ENCODE data around the gene OR2A25.
A peak's percentile ranks its signal among the peaks of the same experiment; 100 is the strongest.

OR2A25 gene

DNA sequence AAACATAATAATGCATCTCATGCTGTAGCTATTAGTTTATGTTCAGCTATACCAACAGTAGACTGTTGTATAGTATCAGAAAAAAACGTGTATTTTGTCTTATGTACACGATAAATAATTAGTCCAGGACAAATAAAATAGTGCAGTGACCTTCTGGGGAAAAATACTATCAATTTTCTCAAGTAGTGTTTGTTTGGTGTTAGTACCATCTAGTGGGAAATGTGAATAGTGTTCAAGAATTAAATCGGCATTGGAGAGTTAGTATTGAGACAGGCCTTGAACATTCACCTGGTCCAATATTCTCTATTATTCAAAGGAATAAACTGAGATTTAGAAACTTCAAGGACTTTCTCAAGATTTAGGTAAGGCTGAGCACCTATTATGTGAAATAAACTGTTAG lies 42.5 kb upstream of the OR2A25 start:
- TF ChIP-seq, protein P1, sequence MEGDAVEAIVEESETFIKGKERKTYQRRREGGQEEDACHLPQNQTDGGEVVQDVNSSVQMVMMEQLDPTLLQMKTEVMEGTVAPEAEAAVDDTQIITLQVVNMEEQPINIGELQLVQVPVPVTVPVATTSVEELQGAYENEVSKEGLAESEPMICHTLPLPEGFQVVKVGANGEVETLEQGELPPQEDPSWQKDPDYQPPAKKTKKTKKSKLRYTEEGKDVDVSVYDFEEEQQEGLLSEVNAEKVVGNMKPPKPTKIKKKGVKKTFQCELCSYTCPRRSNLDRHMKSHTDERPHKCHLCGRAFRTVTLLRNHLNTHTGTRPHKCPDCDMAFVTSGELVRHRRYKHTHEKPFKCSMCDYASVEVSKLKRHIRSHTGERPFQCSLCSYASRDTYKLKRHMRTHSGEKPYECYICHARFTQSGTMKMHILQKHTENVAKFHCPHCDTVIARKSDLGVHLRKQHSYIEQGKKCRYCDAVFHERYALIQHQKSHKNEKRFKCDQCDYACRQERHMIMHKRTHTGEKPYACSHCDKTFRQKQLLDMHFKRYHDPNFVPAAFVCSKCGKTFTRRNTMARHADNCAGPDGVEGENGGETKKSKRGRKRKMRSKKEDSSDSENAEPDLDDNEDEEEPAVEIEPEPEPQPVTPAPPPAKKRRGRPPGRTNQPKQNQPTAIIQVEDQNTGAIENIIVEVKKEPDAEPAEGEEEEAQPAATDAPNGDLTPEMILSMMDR (IDR thresholded peaks at IDR 0.05; ENCODE audit: extremely low read depth, insufficient read depth, missing control alignments): peak; percentile 29
- no peak for DNase-seq (ENCODE audit: low spot score)
- in situ Hi-C loops (cut with MboI; ENCODE audit: low pct_unique_long_range_greater_than_20kb, low sequenced_read_pairs, unreplicated experiment): no loop called here

DNA sequence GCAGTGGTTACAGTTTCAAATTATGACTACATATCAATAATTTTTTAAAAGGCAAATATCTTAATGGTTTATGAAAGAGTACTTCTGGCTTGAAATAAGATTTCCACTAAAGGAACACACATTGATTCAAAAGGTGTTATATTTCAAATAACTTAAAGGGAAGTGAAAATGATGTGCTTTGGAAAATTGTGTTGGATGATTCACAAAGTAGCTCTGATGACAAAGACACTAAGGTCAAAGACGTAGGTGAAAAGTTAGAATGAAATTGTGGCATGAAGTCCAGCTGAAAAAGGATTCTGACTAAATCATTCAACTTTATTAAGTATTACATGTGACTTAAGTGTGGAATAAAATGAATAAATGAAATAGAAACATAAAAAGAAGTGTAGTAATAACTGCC lies 41.6 kb upstream of the OR2A25 start:
- no peak for DNase-seq (ENCODE audit: low spot score)
- in situ Hi-C loops (cut with MboI; ENCODE audit: low pct_unique_long_range_greater_than_20kb, low sequenced_read_pairs, unreplicated experiment): no loop called here
- TF ChIP-seq, protein P1 (IDR thresholded peaks at IDR 0.05; ENCODE audit: extremely low read depth, insufficient read depth, missing control alignments): no peak

DNA sequence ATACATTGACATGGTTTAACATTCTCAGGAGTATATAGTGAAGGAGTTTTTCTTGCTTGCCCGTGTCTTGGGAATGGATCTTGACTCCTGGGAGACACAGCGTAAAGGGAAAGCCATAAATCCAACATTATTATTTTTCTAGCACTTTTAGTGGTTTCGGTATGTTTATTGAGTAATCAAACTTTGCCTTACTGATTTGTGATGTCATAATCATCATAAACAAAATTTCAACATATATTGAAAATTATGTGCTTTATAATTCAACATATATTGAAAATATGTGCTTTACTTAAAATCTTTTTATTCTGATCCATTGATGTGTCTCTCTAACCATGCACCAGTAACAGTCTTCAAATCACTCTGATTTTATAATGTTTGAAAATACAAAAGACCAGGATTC lies 41.1 kb upstream of the OR2A25 start:
- DNase-seq (ENCODE audit: low spot score): no peak
- in situ Hi-C loops (cut with MboI; ENCODE audit: low pct_unique_long_range_greater_than_20kb, low sequenced_read_pairs, unreplicated experiment): no loop called here
- TF ChIP-seq, protein P1 (IDR thresholded peaks at IDR 0.05; ENCODE audit: extremely low read depth, insufficient read depth, missing control alignments): no peak

DNA sequence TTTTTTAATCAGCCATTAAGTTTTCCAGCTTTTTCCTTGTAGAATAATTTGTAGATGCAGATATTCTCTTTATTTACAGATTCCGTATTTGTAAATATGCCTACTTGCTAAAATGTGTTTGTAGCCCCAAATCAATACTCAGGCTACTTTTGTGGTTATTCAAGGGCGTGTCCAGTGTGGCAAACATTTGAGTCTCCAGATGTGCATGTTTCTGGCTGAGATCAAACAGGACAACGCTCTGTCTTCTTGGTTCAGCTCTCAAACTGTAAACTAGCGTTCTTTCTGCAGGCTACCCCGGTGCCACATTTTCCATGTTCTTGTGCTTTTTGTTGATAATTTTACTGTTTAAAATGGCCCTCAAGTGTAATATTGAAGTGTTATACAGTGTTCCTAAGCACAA lies 37.1 kb upstream of the OR2A25 start:
- TF ChIP-seq, protein P1 (IDR thresholded peaks at IDR 0.05; ENCODE audit: extremely low read depth, insufficient read depth, missing control alignments): no peak
- no peak for DNase-seq (ENCODE audit: low spot score)
- in situ Hi-C loops (cut with MboI; ENCODE audit: low pct_unique_long_range_greater_than_20kb, low sequenced_read_pairs, unreplicated experiment): no loop called here

DNA sequence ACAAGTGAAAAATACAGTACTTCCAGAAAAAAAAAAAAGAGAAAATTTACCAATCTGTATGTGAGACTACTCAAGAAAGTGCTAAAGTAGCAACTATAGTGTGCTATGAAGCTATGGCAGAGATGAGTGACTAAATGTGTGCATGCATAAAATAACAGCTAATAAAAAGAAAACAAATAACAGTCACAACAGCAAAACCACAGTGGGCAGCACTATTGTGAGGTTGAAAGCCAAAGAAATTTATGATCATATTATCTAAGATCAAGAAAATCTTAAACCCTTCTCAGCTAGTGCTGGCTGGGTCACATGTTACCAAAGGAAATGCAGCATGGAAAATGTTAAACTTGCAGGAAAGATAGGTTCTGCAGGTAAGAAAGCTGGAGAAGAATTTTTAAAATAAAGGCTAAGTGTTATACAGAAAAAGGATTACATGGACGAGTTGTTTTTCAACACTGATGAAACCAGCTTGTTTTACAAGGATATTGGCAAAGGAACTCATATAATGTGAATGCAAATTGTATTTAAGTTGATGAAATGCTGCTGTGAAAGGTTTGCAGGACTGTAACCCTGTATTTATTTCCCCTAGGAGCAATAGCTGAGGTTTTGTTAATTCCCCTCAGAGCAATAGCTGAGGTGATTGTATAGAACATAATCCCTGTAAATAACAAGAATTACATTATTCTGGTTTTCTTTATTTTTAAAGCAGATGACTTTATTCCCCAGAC lies 36.5 kb upstream of the OR2A25 start:
- DNase-seq (ENCODE audit: low spot score): no peak
- in situ Hi-C loops (cut with MboI; ENCODE audit: low pct_unique_long_range_greater_than_20kb, low sequenced_read_pairs, unreplicated experiment): no loop called here
- TF ChIP-seq, protein P1 (IDR thresholded peaks at IDR 0.05; ENCODE audit: extremely low read depth, insufficient read depth, missing control alignments): no peak

DNA sequence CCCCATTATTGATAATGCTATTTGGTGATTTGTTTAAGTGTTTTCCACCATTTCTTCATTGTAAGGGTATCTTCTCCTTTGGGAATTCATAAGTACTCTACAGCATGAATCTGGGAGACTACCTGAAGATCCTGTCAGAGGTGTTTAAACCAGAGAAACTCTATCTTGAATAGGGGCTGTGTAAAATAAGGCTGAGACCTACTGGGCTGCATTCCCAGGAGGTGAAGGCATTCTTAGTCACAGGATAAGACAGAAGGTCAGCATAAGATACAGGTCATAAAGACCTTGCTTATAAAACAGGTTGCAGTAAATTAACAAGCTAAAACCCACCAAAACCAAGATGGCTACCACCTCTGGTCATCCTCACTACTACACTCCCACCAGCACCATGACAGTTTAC lies 34.2 kb upstream of the OR2A25 start:
- in situ Hi-C loops (cut with MboI; ENCODE audit: low pct_unique_long_range_greater_than_20kb, low sequenced_read_pairs, unreplicated experiment): no loop called here
- DNase-seq (ENCODE audit: low spot score): no peak
- TF ChIP-seq, protein P1 (IDR thresholded peaks at IDR 0.05; ENCODE audit: extremely low read depth, insufficient read depth, missing control alignments): no peak

Data from GM13977 (cell line).